HepG2 (cell line): ENCODE measurements around the gene CXCL17. TPM values are rescaled to one million over a fixed set of nuclear protein-coding genes. Genes with fewer than 3 reads are reported as not detected.

Source experiments
- ARID3A ChIP-seq: IDR thresholded peaks from 2 replicates; pipeline ENCODE4 v1.6.1; 2012; ENCODE audit warnings: low read depth, low read length, improper control_type of control experiment
- GABPB1 ChIP-seq: IDR thresholded peaks from 2 replicates; pipeline ENCODE4 v1.6.1; 2016; ENCODE audit warnings: mild to moderate bottlenecking, missing genetic modification reagents, moderate library complexity, missing compliant biosample characterization
- HMGA1 ChIP-seq: sonication (generic); formaldehyde crosslinking; conservative IDR thresholded peaks from 2 replicates; pipeline ENCODE4 v1.4.0; 2020; ENCODE audit warnings: missing genetic modification reagents
- JUND ChIP-seq: sonication (generic); formaldehyde crosslinking; IDR thresholded peaks from 2 replicates; pipeline ENCODE4 v1.8.0; 2022; ENCODE audit warnings: mild to moderate bottlenecking, missing genetic modification reagents
- KIAA2018 ChIP-seq: sonication (generic); formaldehyde crosslinking; IDR thresholded peaks from 2 replicates; pipeline ENCODE4 v1.5.0; 2020; ENCODE audit warnings: mild to moderate bottlenecking, missing genetic modification reagents, borderline replicate concordance
- NFE2L2 ChIP-seq: fragments of 150-350 bp; IDR thresholded peaks from 2 replicates; pipeline ENCODE4 v1.6.1; 2014; ENCODE audit warnings: low read length
- NR1H2 ChIP-seq: sonication (generic); formaldehyde crosslinking; IDR thresholded peaks from 2 replicates; pipeline ENCODE4 v1.8.1; 2022; ENCODE audit warnings: low read depth, missing genetic modification reagents, borderline replicate concordance
- SIX1 ChIP-seq: sonication (generic); formaldehyde crosslinking; IDR thresholded peaks from 2 replicates; pipeline ENCODE4 v1.4.0; 2020; ENCODE audit warnings: missing genetic modification reagents, borderline replicate concordance
- THAP9 ChIP-seq: sonication (generic); formaldehyde crosslinking; IDR thresholded peaks from 2 replicates; pipeline ENCODE4; 2020; ENCODE audit warnings: missing genetic modification reagents, mild to moderate bottlenecking, borderline replicate concordance
- ZNF10 ChIP-seq: sonication (generic); formaldehyde crosslinking; IDR thresholded peaks from 2 replicates; pipeline ENCODE4 v1.4.0; 2020; ENCODE audit warnings: mild to moderate bottlenecking, low read depth, missing genetic modification reagents, borderline replicate concordance
- ZNF33B ChIP-seq: sonication (generic); formaldehyde crosslinking; IDR thresholded peaks from 2 replicates; pipeline ENCODE4 v1.5.1; 2020; ENCODE audit warnings: mild to moderate bottlenecking, missing genetic modification reagents
- ZNF660 ChIP-seq: sonication (generic); formaldehyde crosslinking; IDR thresholded peaks from 2 replicates; pipeline ENCODE4 v1.5.1; 2020; ENCODE audit warnings: mild to moderate bottlenecking, low read depth, missing genetic modification reagents, borderline replicate concordance
- ZNF710 ChIP-seq: sonication (generic); formaldehyde crosslinking; IDR thresholded peaks from 2 replicates; pipeline ENCODE4 v1.5.0; 2020; ENCODE audit warnings: mild to moderate bottlenecking, missing genetic modification reagents, borderline replicate concordance
- polyA plus RNA-seq, 8 experiments: library from polyadenylated mRNA; depleted of rRNA in 3 of 8; stranded (reverse) in 7 of 8; unstranded in 1 of 8; fragments of >200 nt; fragmentation: Illumina TruSeq in 4 of 8; extraction: Trizol in 4 of 8; gene quantifications; 2 replicates each; pipeline versions ENCODE4 v1.2.1 to v1.2.3, GENCODE V29; 2011 to 2016; ENCODE audit warnings: low read depth in 4 of 8, missing spikeins in 1 of 8, mixed read lengths in 1 of 8; ENCODE audit not compliant: insufficient read depth in 1 of 8
- total RNA-seq, 5 experiments: library from RNA; depleted of rRNA; stranded (reverse); fragments of >200 nt; fragmentation: Illumina TruSeq; extraction: Trizol; gene quantifications; 2 replicates each; pipeline ENCODE4 v1.2.3, GENCODE V29; 2016; ENCODE audit warnings: low read depth in 1 of 5

Gene CXCL17
- total and polyA plus RNA-seq, 2 of the 13 experiments (the other 11 are each of a cell fraction or from before 2014, with no cell fraction given): 0.12 TPM; not detected in 1

- TF ChIP-seq ARID3A: peak; percentile 90
- TF ChIP-seq ZNF33B (CRISPR knock-in tag): no peak
- TF ChIP-seq KIAA2018 (CRISPR knock-in tag): no peak
- peak; percentile 72 for TF ChIP-seq GABPB1 (CRISPR knock-in tag)
- no peak for TF ChIP-seq HMGA1 (CRISPR knock-in tag)
- TF ChIP-seq SIX1 (CRISPR knock-in tag): peak; percentile 72; the same call in 1 of the 2 replicates
- no peak for TF ChIP-seq ZNF10
- peak; percentile 28; the same call in 1 of the 2 replicates for TF ChIP-seq NFE2L2
- TF ChIP-seq ZNF660: no peak
- TF ChIP-seq JUND (CRISPR knock-in tag): peak; percentile 41; the same call in 1 of the 2 replicates
- no peak for TF ChIP-seq NR1H2 (CRISPR knock-in tag)
- TF ChIP-seq THAP9 (CRISPR knock-in tag): 0 out of 2 replicates have a peak, but pooled peaks have one; percentile 34
- TF ChIP-seq ZNF710 (CRISPR knock-in tag): peak; percentile 47; the same call in 1 of the 2 replicates
These were observed 7.7 kb upstream of the CXCL17 start (continued) for GRCh38 chr19:42450314-42450934.
